Measurements from ENCODE around the gene MICALL2.

The MICALL2 gene

GRCh38 chr7:1493129-1493528 lies 33.9 kb upstream of the MICALL2 start:
- DNase-seq (ENCODE audit: low read depth): no peak

- DNase-seq (ENCODE audit: low read depth): no peak
These were observed 33.4 kb upstream of the MICALL2 start for GRCh38 chr7:1492640-1493039.

- DNase-seq (ENCODE audit: low read depth): no peak
These were observed 33.0 kb upstream of the MICALL2 start for GRCh38 chr7:1492221-1492620.

- DNase-seq (ENCODE audit: low read depth): no peak
These were observed 31.6 kb upstream of the MICALL2 start for GRCh38 chr7:1490837-1491236.

GRCh38 chr7:1489336-1489735 lies 30.1 kb upstream of the MICALL2 start:
- DNase-seq (ENCODE audit: low read depth): no peak

GRCh38 chr7:1488016-1488415 lies 28.7 kb upstream of the MICALL2 start:
- DNase-seq (ENCODE audit: low read depth): no peak

- DNase-seq (ENCODE audit: low read depth): no peak
These were observed 28.2 kb upstream of the MICALL2 start for GRCh38 chr7:1487466-1487865.

GRCh38 chr7:1486571-1486970 lies 27.3 kb upstream of the MICALL2 start:
- DNase-seq (ENCODE audit: low read depth): no peak

GRCh38 chr7:1485156-1485555 lies 25.9 kb upstream of the MICALL2 start:
- no peak for DNase-seq (ENCODE audit: low read depth)

GRCh38 chr7:1484569-1484968 lies 25.3 kb upstream of the MICALL2 start:
- no peak for DNase-seq (ENCODE audit: low read depth)

- no peak for DNase-seq (ENCODE audit: low read depth)
These were observed 24.6 kb upstream of the MICALL2 start for GRCh38 chr7:1483536-1484505.

- DNase-seq (ENCODE audit: low read depth): no peak
These were observed 23.8 kb upstream of the MICALL2 start for GRCh38 chr7:1483079-1483478.

GRCh38 chr7:1481300-1481699 lies 22.0 kb upstream of the MICALL2 start:
- no peak for DNase-seq (ENCODE audit: low read depth)

GRCh38 chr7:1480670-1481069 lies 21.4 kb upstream of the MICALL2 start:
- DNase-seq (ENCODE audit: low read depth): no peak

- DNase-seq (ENCODE audit: low read depth): no peak
These were observed 20.0 kb upstream of the MICALL2 start for GRCh38 chr7:1479287-1479686.

- DNase-seq (ENCODE audit: low read depth): no peak
These were observed 19.2 kb upstream of the MICALL2 start for GRCh38 chr7:1478480-1478879.

GRCh38 chr7:1476859-1477258 lies 17.6 kb upstream of the MICALL2 start:
- DNase-seq (ENCODE audit: low read depth): no peak

GRCh38 chr7:1475991-1476390 lies 16.7 kb upstream of the MICALL2 start:
- DNase-seq (ENCODE audit: low read depth): no peak

- no peak for DNase-seq (ENCODE audit: low read depth)
These were observed 16.1 kb upstream of the MICALL2 start for GRCh38 chr7:1475393-1475792.

GRCh38 chr7:1474736-1475135 lies 15.5 kb upstream of the MICALL2 start:
- no peak for DNase-seq (ENCODE audit: low read depth)

- no peak for DNase-seq (ENCODE audit: low read depth)
These were observed 14.7 kb upstream of the MICALL2 start for GRCh38 chr7:1473864-1474512.

GRCh38 chr7:1470901-1471300 lies 11.6 kb upstream of the MICALL2 start:
- DNase-seq (ENCODE audit: low read depth): no peak

- no peak for DNase-seq (ENCODE audit: low read depth)
These were observed 9.5 kb upstream of the MICALL2 start for GRCh38 chr7:1468643-1469298.

Data from HS-27A (cell line).